NT2/D1 (cell line): Measurements from ENCODE around the gene PRODH.
"Not testable (repeated sequence)": the region's sequence is repeated elsewhere in the genome, so short reads cannot be mapped to it uniquely, and the experiment has no call there.

Experiments
- SUZ12 ChIP-seq: IDR thresholded peaks from 2 replicates; pipeline ENCODE4 v1.6.1; 2011; ENCODE audit not compliant: insufficient read length, insufficient read depth; ENCODE audit errors: extremely low read depth
- YY1 ChIP-seq: IDR thresholded peaks from 2 replicates; pipeline ENCODE4 v1.6.1; 2011; ENCODE audit not compliant: insufficient read length, insufficient read depth
- ZNF274 ChIP-seq: IDR thresholded peaks from 2 replicates; pipeline ENCODE4 v1.6.1; 2011; ENCODE audit warnings: mild to moderate bottlenecking, low read depth, low read length

GRCh38 chr22:18917818-18918217, 18.3 kb downstream of the PRODH start:
- TF ChIP-seq YY1, SUZ12, ZNF274: not testable (repeated sequence)
